SK-N-SH treated with all-trans-retinoic acid at 6 μM for 48 hours (cell line): ENCODE data around the gene RASGEF1C.

Experiments
- ATAC-seq: fragments of 200-7000 bp; cut with Tn5 transposase; 3 replicates; pipeline ENCODE4 v1.9.1; 2020; ENCODE audit warnings: mild to moderate bottlenecking, moderate library complexity
- ARNTL ChIP-seq: fragments of 450-650 bp; formaldehyde crosslinking; IDR thresholded peaks from 2 replicates; pipeline ENCODE4 v1.5.0; 2020; ENCODE audit warnings: low read depth, mild to moderate bottlenecking, moderate library complexity, borderline replicate concordance
- BACH2 ChIP-seq: fragments of 250-450 bp; sonication (Bioruptor Pico); IDR thresholded peaks from 2 replicates; pipeline ENCODE4 v1.9.0; 2021; ENCODE audit warnings: mild to moderate bottlenecking, borderline replicate concordance
- CREB5 ChIP-seq: fragments of 250-450 bp; sonication (Bioruptor Pico); IDR thresholded peaks from 2 replicates; pipeline ENCODE4 v1.5.1; 2020; ENCODE audit warnings: low read depth, mild to moderate bottlenecking, moderate library complexity
- CSDC2 ChIP-seq: fragments of 250-450 bp; sonication (Bioruptor Pico); IDR thresholded peaks from 2 replicates; pipeline ENCODE4 v1.5.0; 2020; ENCODE audit warnings: mild to moderate bottlenecking, moderate library complexity
- CSRNP3 ChIP-seq: fragments of 250-450 bp; sonication (Bioruptor Pico); IDR thresholded peaks from 2 replicates; pipeline ENCODE4 v1.5.1; 2021; ENCODE audit warnings: mild to moderate bottlenecking, moderate library complexity
- ESRRG ChIP-seq: fragments of 250-450 bp; sonication (Bioruptor Pico); IDR thresholded peaks from 2 replicates; pipeline ENCODE4 v1.6.1; 2021; ENCODE audit warnings: mild to moderate bottlenecking
- GLIS3 ChIP-seq: fragments of 250-450 bp; sonication (Bioruptor Pico); IDR thresholded peaks from 2 replicates; pipeline ENCODE4 v1.5.0; 2020; ENCODE audit warnings: mild to moderate bottlenecking, moderate library complexity
- ISL1 ChIP-seq: fragments of 250-450 bp; sonication (Bioruptor Pico); IDR thresholded peaks from 2 replicates; pipeline ENCODE4 v2.1.2; 2022; ENCODE audit warnings: mild to moderate bottlenecking, moderate library complexity
- OSR1 ChIP-seq: fragments of 250-450 bp; sonication (Bioruptor Pico); IDR thresholded peaks from 2 replicates; pipeline ENCODE4 v1.8.0; 2022; ENCODE audit warnings: moderate library complexity, mild to moderate bottlenecking, inconsistent platforms
- POU6F1 ChIP-seq: fragments of 250-450 bp; sonication (Bioruptor Pico); IDR thresholded peaks from 2 replicates; pipeline ENCODE4 v1.8.0; 2021; ENCODE audit warnings: low read depth, mild to moderate bottlenecking, moderate library complexity, borderline replicate concordance
- PPARA ChIP-seq: fragments of 250-450 bp; sonication (Bioruptor Pico); IDR thresholded peaks from 2 replicates; pipeline ENCODE4 v1.5.0; 2020; ENCODE audit warnings: mild to moderate bottlenecking, borderline replicate concordance
- RARB ChIP-seq: fragments of 250-450 bp; sonication (Bioruptor Pico); IDR thresholded peaks from 2 replicates; pipeline ENCODE4 v1.8.0; 2021; ENCODE audit warnings: mild to moderate bottlenecking, moderate library complexity
- SNAI2 ChIP-seq: fragments of 250-450 bp; sonication (Bioruptor Pico); IDR thresholded peaks from 2 replicates; pipeline ENCODE4 v1.5.0; 2020; ENCODE audit warnings: mild to moderate bottlenecking, moderate library complexity
- TCF4 ChIP-seq: fragments of 250-450 bp; sonication (Bioruptor Pico); IDR thresholded peaks from 2 replicates; pipeline ENCODE4 v1.8.0; 2021; ENCODE audit warnings: mild to moderate bottlenecking, moderate library complexity, borderline replicate concordance
- TOX ChIP-seq: fragments of 250-450 bp; sonication (Bioruptor Pico); IDR thresholded peaks from 2 replicates; pipeline ENCODE4 v1.8.0; 2021; ENCODE audit warnings: mild to moderate bottlenecking, moderate library complexity, borderline replicate concordance
- TSHZ2 ChIP-seq: fragments of 250-450 bp; sonication (Bioruptor Pico); IDR thresholded peaks from 2 replicates; pipeline ENCODE4 v1.5.0; 2020; ENCODE audit warnings: mild to moderate bottlenecking, moderate library complexity
- ZFP3 ChIP-seq: fragments of 250-450 bp; sonication (Bioruptor Pico); IDR thresholded peaks from 2 replicates; pipeline ENCODE4 v1.5.0; 2020; ENCODE audit warnings: mild to moderate bottlenecking, moderate library complexity
- ZNF565 ChIP-seq: fragments of 450-650 bp; formaldehyde crosslinking; conservative IDR thresholded peaks from 2 replicates; pipeline ENCODE4 v1.5.0; 2020; ENCODE audit warnings: low read depth, mild to moderate bottlenecking, moderate library complexity
- ZNF70 ChIP-seq: fragments of 450-650 bp; formaldehyde crosslinking; IDR thresholded peaks from 2 replicates; pipeline ENCODE4 v1.5.0; 2020; ENCODE audit warnings: mild to moderate bottlenecking, moderate library complexity
- TF ChIP-seq, protein P1 (sequence below): fragments of 250-450 bp; sonication (Bioruptor Pico); IDR thresholded peaks from 2 replicates; pipeline ENCODE4 v1.8.0; 2020; ENCODE audit warnings: mild to moderate bottlenecking, moderate library complexity, borderline replicate concordance

RASGEF1C gene

DNA sequence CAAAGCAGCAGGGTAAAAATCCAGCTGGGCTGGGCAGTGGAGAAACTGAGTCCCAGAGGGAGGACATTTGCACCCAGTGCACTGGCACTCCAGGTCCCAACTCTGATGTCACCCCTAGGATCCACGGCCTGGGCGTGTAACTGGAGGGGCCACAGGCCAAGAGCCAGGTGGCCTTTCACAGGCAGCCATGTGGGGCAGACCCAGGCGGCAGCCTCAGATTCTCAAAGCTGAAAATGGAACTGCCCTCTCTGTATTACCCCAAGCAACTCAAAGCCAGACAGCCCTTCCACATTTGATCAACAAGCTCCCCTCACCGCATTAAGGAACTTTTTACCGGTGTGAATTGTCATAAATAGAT, 46.7 kb downstream of the RASGEF1C start:
- no peak for ATAC-seq
- no peak for TF ChIP-seq BACH2
- TF ChIP-seq ZFP3 (CRISPR knock-in tag) = no peak
- TF ChIP-seq ZNF565 (CRISPR knock-in tag) = no peak
- TF ChIP-seq CREB5 = no peak
- TF ChIP-seq CSRNP3 (CRISPR knock-in tag) = no peak
- no peak for TF ChIP-seq SNAI2
- no peak for TF ChIP-seq ESRRG (CRISPR knock-in tag)
- no peak for TF ChIP-seq RARB (CRISPR knock-in tag)
- TF ChIP-seq ZNF70 (CRISPR knock-in tag) = no peak

DNA sequence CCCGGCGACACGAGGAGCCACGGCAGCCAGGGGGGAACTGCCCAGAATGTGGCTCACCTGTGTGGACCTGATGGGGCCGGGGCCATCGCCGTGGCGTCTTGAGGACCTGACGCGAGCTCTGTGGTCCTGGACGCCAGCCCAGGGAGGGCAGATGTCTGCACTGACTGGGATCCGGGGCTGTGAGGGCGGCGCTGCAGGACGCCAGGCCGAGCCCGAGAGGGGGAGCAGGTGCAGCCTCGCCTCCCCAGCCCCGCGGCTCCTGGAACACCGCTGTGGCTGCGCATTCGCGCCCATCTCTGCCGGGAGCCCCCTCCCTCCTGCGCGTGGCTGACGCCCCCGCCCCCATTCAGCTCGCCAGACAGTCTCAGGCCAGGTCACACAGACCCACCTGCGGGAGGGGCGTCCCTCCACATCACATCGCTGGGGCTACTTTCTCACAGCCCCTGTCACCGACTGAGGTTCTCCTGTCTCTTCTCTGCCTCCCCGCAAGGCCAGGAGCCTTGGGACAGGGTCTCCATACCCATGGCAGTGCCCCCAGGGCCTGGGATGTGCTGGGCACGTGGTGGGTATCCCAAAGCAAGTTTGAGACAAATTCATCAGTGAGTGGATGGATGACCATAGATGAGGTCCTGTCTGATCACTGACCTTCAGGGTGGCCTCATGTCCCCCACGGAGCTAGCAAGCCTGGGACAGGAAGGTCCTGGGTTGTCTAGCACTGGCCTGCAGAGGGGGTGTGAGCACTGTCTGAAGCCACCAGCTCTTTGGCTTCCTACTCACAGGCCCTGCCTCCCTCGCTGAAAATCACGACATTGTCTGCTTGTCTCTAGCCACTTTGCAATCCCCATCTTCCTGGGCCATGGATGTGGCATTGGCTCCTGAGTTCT, 47.3 kb downstream of the RASGEF1C start:
- TF ChIP-seq CSDC2 (CRISPR knock-in tag) (no peak), CSRNP3 (CRISPR knock-in tag) (no peak), ISL1 (CRISPR knock-in tag) (no peak), CREB5 (no peak), TCF4 (CRISPR knock-in tag) (no peak)
- TF ChIP-seq, protein P1, sequence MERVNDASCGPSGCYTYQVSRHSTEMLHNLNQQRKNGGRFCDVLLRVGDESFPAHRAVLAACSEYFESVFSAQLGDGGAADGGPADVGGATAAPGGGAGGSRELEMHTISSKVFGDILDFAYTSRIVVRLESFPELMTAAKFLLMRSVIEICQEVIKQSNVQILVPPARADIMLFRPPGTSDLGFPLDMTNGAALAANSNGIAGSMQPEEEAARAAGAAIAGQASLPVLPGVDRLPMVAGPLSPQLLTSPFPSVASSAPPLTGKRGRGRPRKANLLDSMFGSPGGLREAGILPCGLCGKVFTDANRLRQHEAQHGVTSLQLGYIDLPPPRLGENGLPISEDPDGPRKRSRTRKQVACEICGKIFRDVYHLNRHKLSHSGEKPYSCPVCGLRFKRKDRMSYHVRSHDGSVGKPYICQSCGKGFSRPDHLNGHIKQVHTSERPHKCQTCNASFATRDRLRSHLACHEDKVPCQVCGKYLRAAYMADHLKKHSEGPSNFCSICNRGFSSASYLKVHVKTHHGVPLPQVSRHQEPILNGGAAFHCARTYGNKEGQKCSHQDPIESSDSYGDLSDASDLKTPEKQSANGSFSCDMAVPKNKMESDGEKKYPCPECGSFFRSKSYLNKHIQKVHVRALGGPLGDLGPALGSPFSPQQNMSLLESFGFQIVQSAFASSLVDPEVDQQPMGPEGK (CRISPR knock-in tag) = no peak

GRCh38 chr5:180160789-180161188, 48.2 kb downstream of the RASGEF1C start:
- no peak for ATAC-seq
- TF ChIP-seq POU6F1 (CRISPR knock-in tag) (no peak), ZFP3 (CRISPR knock-in tag) (no peak), ESRRG (CRISPR knock-in tag) (no peak), ARNTL (CRISPR knock-in tag) (no peak), CSDC2 (CRISPR knock-in tag) (no peak), RARB (CRISPR knock-in tag) (no peak), GLIS3 (CRISPR knock-in tag) (no peak), ZNF565 (CRISPR knock-in tag) (no peak), BACH2 (no peak), TCF4 (CRISPR knock-in tag) (no peak), PPARA (CRISPR knock-in tag) (no peak), TOX (CRISPR knock-in tag) (no peak), OSR1 (no peak), CSRNP3 (CRISPR knock-in tag) (no peak), TSHZ2 (CRISPR knock-in tag) (no peak)

More for the DNA sequence above, 47.3 kb downstream of the RASGEF1C start:
- no peak; the same call in 2 of the 3 replicates for ATAC-seq
